ENCODE results near the gene DENND6B.
A peak's percentile ranks its signal among the peaks of the same experiment; 100 is the strongest.

The DENND6B gene

DNA sequence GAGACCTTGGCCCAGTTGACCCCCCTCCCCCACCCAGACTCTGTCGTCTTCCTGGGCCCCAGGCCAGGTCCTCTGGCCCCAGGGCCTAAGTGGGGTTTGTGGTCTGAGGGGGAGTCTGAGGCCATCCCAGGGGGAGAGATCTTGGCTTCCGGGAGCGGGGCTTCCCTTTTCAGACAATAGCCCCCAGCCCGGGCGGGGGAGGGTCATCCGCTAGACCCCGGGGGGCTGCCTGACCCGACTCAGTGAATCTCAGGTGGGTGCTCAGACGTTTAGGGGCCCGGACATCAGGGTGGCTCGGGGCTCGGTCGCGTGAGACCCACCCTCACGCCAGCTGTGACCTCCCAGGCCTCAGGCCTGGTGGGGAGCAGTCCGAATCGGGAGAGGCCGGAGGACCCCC, 57.2 kb downstream of the DENND6B start:
- no peak for DNase-seq

DNA sequence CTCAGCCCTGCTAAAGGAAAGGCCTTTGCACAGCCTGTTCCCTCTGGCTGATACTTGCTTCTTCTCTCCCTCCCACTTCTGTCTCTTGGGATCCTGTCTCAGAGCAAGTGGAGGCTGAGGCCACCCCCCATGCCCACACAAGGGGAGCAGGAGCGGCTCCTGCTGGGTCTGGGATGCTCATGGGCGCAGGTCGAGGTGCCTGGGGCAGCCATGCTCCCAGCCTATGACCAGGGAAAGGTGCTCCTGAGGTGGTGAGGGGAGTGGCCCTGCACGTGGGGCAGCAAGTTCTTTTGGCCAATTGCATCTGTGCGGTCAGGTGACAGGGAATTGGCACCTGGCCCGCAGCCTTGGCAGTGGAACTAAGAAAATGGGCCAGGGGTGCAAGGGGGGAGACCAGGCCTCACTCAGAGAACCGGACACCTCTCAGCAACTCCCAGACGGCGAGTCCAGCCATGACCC, 58.1 kb downstream of the DENND6B start:
- no peak for DNase-seq

- DNase-seq = peak; percentile 53
These were observed 59.0 kb downstream of the DENND6B start for GRCh38 chr22:50267591-50268390.

GRCh38 chr22:50266994-50267393, 59.8 kb downstream of the DENND6B start:
- DNase-seq = no peak

DNA sequence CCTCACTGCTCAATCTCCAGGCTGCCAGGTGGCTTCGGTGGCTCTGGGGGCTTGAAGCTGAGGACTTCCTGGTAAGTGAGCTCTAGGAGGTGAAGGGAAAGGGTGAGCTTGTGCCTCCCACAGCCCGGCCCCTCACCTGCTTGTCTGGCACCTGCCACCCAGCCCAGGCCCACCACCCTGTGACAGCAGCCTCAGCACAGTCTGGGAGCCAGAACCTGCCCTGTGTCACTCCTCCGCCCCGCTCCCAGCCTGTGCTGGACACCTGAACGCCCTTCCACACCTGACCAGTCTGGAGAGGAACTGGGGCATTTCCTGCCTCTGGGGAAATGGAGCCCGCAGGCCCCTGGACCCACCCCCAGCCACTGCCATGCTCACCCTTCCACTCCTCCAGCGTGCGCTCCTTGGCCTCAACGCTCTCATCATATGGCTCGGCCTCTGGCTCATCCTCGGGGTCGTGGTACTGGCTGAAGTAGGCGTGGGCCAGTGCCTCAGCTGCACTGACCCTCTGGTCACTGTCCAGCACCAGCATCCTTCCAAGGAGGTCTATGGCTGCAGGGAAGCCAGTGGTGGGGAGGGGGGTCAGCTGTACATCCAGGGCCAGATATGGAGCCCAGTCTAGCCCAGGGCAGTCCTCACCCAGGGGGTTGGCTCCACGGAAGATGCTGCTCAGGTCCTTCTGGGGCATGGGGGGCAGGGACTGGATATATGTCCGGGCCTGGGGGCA, 61.7 kb downstream of the DENND6B start:
- DNase-seq = no peak

- DNase-seq = no peak
These were observed 62.6 kb downstream of the DENND6B start for GRCh38 chr22:50264104-50264745.

GRCh38 chr22:50262973-50263617, 63.7 kb downstream of the DENND6B start:
- DNase-seq = no peak

DNA sequence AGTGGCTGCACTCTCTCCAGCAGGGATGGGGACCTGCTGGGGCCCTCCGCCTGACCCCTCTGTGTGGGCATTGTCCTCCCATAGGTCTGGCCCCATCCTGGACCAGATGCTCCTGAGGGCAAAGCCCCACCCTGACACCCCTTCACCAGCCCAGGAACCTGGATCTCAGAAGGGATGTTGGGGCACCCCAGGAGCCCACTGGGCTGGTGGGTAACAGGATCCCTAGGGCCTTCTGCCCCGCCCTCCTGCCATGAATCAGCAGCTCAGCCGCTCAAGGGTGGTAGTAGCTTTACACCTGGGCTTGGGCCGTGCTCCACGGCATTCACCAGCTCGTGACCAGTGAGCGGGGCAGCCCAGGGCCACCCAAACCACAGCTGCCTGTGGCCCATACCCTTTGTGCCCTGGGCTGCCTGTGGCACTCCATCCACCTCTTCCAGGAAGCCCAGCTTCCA, 64.3 kb downstream of the DENND6B start:
- no peak for DNase-seq

DNA sequence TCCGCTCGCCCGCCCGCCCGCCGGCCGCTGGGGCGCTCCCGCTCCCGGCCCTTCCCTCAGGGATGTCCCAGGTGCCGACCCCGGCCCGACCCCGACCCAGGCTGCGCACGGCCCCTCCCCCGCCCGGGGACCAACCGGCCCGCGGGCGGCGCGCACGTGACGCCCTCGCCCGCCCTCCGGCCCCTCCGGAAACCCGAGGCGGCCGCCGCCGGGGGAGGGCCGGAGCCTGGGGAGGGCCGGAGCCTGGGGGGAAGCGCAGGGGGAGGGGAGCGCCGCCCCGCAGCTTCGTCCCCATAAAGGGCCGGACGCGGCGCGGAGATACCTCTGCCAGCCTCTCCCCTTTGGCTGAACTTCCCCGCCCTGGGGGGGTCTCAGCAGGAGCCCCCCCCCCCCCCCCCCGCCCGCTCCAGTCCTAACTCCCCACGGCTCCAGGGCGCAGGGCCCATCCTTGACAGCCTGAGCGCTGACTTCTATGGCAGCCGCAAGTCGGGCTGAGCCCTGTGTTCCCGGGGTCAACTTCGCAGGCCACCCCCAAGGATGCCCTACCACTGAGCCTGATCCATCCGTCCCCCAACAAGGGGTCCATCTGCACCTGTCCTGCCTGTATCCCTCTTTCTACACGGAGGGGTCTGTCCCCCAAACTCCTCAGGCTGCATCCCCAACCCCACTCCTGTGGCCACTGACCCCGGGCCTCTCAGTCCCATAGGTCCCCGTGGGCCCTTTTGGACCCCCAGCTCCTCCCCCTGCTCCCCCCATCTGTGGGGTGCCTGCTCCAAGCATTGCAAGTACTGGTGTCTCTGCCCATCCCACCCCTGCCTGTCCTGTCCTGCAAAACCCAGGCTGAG, 65.0 kb downstream of the DENND6B start, which contains the start of gene MAPK12:
MAPK12 (minus strand) TSS at position 69 of the 845 bp plus-strand sequence. CDS start 174 bp downstream, outside the sequence.
- DNase-seq = no peak

DNA sequence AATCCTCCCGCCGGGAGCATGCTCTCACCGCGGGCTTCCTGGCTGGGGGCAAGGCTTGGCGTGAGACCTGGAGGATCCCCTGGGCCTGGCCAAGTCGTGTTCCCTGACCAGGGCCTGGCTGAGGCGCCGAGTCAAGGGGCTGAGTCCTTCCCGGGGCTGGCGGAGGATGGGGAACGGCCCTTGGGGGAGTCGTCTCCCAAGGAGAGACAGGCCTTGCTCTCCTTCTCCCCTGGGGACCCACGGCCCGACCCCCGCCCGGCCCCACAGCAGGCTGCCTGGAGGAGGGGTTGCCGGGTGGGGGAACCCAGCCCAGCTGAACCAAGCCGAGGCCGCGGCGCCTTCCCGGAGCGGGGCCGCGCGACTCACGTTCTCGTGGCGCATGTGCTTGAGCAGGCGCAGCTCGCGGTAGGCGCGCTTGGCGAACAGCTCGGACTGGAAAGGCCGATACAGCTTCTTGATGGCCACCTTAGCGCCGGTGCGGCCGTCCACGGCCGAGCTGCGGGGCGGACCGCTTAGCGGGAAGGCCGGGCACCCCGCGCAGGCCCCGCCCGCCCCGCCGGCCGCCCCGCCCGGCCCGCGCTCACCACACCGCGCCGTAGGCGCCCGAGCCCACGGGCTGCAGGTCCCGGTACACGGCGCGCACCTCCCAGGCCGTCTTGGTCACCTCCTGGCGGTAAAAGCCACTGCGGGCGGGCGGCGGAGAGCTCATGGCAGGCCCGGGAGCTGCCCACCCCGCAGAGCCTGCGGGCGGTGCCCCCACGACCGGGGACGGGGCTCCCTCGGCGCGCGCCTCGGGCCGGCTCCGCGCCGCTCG, 65.8 kb downstream of the DENND6B start:
- DNase-seq = no peak

GRCh38 chr22:50260434-50260800, 66.4 kb downstream of the DENND6B start:
- DNase-seq = no peak

DNA sequence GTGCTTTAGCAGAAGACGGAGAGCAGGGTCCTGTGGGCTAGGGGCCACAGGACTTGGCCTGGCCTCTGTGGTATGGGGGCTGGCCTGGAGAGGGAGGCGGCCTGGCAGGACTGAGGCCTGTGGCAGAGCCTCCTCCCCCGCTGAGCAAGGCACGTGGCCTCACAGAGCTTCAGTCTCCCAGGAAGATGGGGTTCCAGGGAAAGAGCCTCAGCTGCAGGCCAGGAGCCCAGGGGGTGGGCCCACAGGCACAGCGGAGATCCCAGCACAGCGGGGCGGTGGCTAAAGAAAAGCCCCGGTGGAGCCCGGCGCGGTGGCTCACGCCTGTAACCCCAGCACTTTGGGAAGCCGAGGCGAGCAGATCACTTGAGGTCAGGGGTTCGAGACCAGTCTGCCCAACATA, 67.5 kb downstream of the DENND6B start:
- no peak for DNase-seq
